Measurements from ENCODE around the gene TBC1D22A. TPM values are rescaled to one million over a fixed set of nuclear protein-coding genes. Genes with fewer than 3 reads are reported as not detected.
A peak's percentile ranks its signal among the peaks of the same experiment; 100 is the strongest.

TBC1D22A gene
- total and polyA plus RNA-seq, 8 donors, result 13.3 to 53.1 (median 21.5) TPM

- Histone ChIP-seq H3K36me3 (no peaks in the 10 kb centered on the region), H3K4me3 (no peak overlapping the region), H3K27ac (no peak overlapping the region), H3K27me3 (peaks cover 0 to 75% (median 0%) of the 10 kb centered on the region in 3 donors), H3K4me1 (no peaks in the 10 kb centered on the region), H3K9me3 (no peaks in the 10 kb centered on the region)
- WGBS, 5 donors, result 87 to 95% (median 89%) methylated on average over 13 to 16 of the region's 16 CpGs
- no peak for TF ChIP-seq CTCF (IDR thresholded peaks at IDR 0.05)
- no peak for TF ChIP-seq POLR2A (IDR thresholded peaks at IDR 0.05)
- TF ChIP-seq POLR2AphosphoS5 (IDR thresholded peaks at IDR 0.05), result no peak
- no peak for TF ChIP-seq EP300 (IDR thresholded peaks at IDR 0.05)
- intact Hi-C loops (cut with DNase I; ENCODE audit: low total_unique reads), result no loop called here
- DNase-seq, result no peak
These were observed 440.5 kb downstream of the TBC1D22A start for GRCh38 chr22:47202819-47203553.

DNA sequence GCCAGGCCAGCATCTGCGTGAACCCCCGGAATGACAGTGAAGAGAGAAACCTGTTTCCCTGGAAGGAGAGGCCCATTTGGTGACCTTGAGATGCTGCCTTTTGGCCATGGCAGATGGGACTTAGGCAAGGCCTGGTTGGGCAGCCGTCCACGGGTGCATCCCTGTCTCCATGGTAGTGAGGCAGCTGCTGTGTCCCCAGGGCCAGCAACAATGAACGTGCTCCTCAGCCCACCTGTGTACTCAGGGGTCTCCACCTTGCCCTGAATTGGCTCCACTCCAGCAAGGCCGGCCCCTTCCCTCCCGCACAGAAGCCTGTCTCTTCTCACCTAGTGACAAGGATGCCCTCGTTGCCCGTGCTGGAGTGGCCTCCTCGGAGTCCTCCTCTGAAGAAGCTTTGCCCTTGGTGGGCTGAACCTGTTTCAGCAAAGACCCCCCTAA lies 441.1 kb downstream of the TBC1D22A start:
- peak; percentile 22 to 44 for DNase-seq
- H3K4me1 ChIP-seq, result no peaks in the 10 kb centered on the region
- intact Hi-C loops (cut with DNase I; ENCODE audit: low total_unique reads), result no loop called here
- no peak overlapping the region for H3K27ac ChIP-seq
- H3K9me3 ChIP-seq, result no peaks in the 10 kb centered on the region
- H3K4me3 ChIP-seq, result no peak overlapping the region
- no peaks in the 10 kb centered on the region for H3K36me3 ChIP-seq
- peaks cover 0 to 79% (median 0%) of the 10 kb centered on the region in 3 donors for H3K27me3 ChIP-seq
- WGBS, 5 donors, result 69 to 78% (median 77%) methylated on average over 9 to 10 of the region's 10 CpGs
- TF ChIP-seq POLR2A (IDR thresholded peaks at IDR 0.05) (no peak), POLR2AphosphoS5 (IDR thresholded peaks at IDR 0.05) (no peak), CTCF (IDR thresholded peaks at IDR 0.05) (no peak), EP300 (IDR thresholded peaks at IDR 0.05) (no peak)

DNA sequence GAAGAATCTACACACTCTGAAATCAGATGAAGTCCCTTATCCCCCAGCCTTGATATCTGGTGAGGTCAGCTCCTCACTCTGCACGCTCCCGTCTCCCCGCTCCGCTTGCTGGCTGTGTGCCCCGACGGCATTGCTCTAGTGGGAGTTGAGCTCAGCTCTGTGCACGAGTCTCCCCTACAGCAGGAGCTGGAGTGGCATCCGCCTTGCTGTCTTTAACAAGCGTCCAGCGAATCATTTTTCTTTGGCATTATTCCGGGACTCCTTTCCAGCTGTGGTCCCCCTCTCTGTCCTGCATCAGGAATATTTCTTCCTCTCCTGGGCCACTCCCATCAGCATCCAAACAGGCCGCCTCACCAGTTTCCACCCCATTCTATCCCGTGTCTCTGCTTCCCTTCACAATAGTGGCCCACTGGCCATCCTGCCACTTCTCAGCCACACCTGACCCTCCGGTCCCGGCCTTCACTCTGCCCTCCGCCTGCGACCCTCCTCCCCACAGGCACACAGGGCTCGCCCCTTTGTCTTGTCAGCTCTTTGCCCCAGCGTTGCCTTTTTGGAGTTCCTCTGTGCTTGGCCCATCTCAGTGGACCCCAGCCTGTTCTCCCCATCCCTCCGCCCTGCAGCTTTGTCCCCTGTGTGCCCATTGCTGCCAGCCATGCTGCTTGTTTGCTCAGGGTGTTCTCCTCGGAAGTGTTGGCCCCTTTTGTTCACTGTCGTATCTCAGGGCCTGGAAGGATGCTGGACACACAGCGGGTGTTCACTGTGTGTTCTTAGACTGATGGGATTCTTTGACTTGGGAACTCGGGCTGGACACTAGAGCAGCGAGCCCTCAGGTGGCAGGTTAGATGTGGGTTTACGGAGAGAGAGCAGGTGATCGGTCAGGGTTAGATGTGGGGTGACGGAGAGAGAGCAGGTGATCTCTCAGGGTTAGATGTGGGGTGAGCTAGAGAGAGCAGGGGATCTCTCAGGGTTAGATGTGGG lies 441.8 kb downstream of the TBC1D22A start:
- no peak overlapping the region for H3K27ac ChIP-seq
- no peaks in the 10 kb centered on the region for H3K4me1 ChIP-seq
- H3K9me3 ChIP-seq, result no peaks in the 10 kb centered on the region
- peaks cover 0 to 79% (median 0%) of the 10 kb centered on the region in 3 donors for H3K27me3 ChIP-seq
- no peak overlapping the region for H3K4me3 ChIP-seq
- H3K36me3 ChIP-seq, result no peaks in the 10 kb centered on the region
- TF ChIP-seq EP300 (IDR thresholded peaks at IDR 0.05) (no peak), POLR2AphosphoS5 (IDR thresholded peaks at IDR 0.05) (no peak), POLR2A (IDR thresholded peaks at IDR 0.05) (no peak), CTCF (IDR thresholded peaks at IDR 0.05) (no peak)
- 65 to 71% (median 70%) methylated on average over 28 of the region's 28 CpGs for whole genome bisulfite sequencing, 5 donors
- DNase-seq, result peak; percentile 22 to 64
- intact Hi-C loops (cut with DNase I; ENCODE audit: low total_unique reads), result no loop called here

- H3K27ac ChIP-seq, result no peak overlapping the region
- no peaks in the 10 kb centered on the region for H3K4me1 ChIP-seq
- H3K9me3 ChIP-seq, result no peaks in the 10 kb centered on the region
- no peak overlapping the region for H3K4me3 ChIP-seq
- peak in 1 of 2 donors; percentile 19 for DNase-seq
- intact Hi-C loops (cut with DNase I; ENCODE audit: low total_unique reads), result no loop called here
- H3K36me3 ChIP-seq, result no peaks in the 10 kb centered on the region
- peaks cover 0 to 74% (median 0%) of the 10 kb centered on the region in 3 donors for H3K27me3 ChIP-seq
- TF ChIP-seq POLR2AphosphoS5 (IDR thresholded peaks at IDR 0.05), result no peak
- no peak for TF ChIP-seq EP300 (IDR thresholded peaks at IDR 0.05)
- TF ChIP-seq CTCF (IDR thresholded peaks at IDR 0.05), result no peak
- TF ChIP-seq POLR2A (IDR thresholded peaks at IDR 0.05), result no peak
- 79 to 96% (median 85%) methylated on average over 11 to 13 of the region's 13 CpGs for WGBS, 5 donors
These were observed 442.6 kb downstream of the TBC1D22A start for GRCh38 chr22:47205081-47205491.
